Peyer's patch (tissue), 4 donors: ENCODE measurements around the gene KRTAP9-2. TPM values are rescaled to one million over a fixed set of nuclear protein-coding genes. Genes with fewer than 3 reads are reported as not detected.
"Not testable (repeated sequence)": the region's sequence is repeated elsewhere in the genome, so short reads cannot be mapped to it uniquely, and the experiment has no call there.

Experiments
- DNase-seq, 3 donors: peaks; one replicate each; pipeline ENCODE4 v3.0.0-alpha.2; 2017 to 2019
- H3K27ac ChIP-seq, 4 donors: fragments of 200-600 bp; sonication (generic); one replicate each; pipeline ENCODE4 v1.5.1; 2016 to 2019
- H3K27me3 ChIP-seq, 2 donors: fragments of 200-600 bp; sonication (generic); one replicate each; pipeline ENCODE4 v1.5.1; 2019
- H3K36me3 ChIP-seq, 3 donors: fragments of 200-600 bp; sonication (generic); one replicate each; pipeline ENCODE4 v1.5.1; 2016 to 2019
- H3K4me1 ChIP-seq, 4 donors: fragments of 200-600 bp; sonication (generic); one replicate each; pipeline ENCODE4 v1.5.1; 2016 to 2019
- H3K4me3 ChIP-seq, 4 donors: fragments of 200-600 bp; sonication (generic); 1 replicate in 3 of 4; 2 replicates in 1 of 4; pipeline ENCODE4 v1.5.1; 2016 to 2019; ENCODE audit warnings: mild to moderate bottlenecking in 1 of 4
- H3K9me3 ChIP-seq, 4 donors: fragments of 200-600 bp; sonication (generic); one replicate each; pipeline ENCODE4 v1.5.1; 2016 to 2019; ENCODE audit warnings: mild to moderate bottlenecking in 1 of 4
- CTCF ChIP-seq, 6 experiments: fragments of 450-650 bp in 4 of 6; fragments of 200-600 bp in 2 of 6; sonication (generic) in 1 of 6; IDR thresholded peaks; one replicate each; pipeline ENCODE4 v1.5.1; 2017 to 2019; ENCODE audit warnings: antibody characterized with exemption in 6 of 6, mild to moderate bottlenecking in 3 of 6, moderate library complexity in 1 of 6
- POLR2A ChIP-seq, 2 donors: fragments of 450-650 bp; IDR thresholded peaks; one replicate each; pipeline ENCODE4 v1.5.1; 2017; ENCODE audit warnings: antibody characterized with exemption in 2 of 2, mild to moderate bottlenecking in 2 of 2, moderate library complexity in 2 of 2
- total RNA-seq, 4 donors: library from RNA; depleted of rRNA; stranded (reverse); fragments of >200 nt; gene quantifications; one replicate each; pipeline ENCODE4 v1.1.0, GENCODE V29; 2016

KRTAP9-2 gene
- total RNA-seq, 4 donors from 2014 or later = not detected

GRCh38 chr17:41226051-41226450 lies 397 bp upstream of the KRTAP9-2 start:
- no peak for DNase-seq
- H3K4me1 ChIP-seq = no peaks in the 10 kb centered on the region
- no peak overlapping the region for H3K27ac ChIP-seq
- no peak for TF ChIP-seq POLR2A (IDR thresholded peaks at IDR 0.05)
- no peak for TF ChIP-seq CTCF (IDR thresholded peaks at IDR 0.05)
- H3K27me3 ChIP-seq = no peaks in the 10 kb centered on the region
- H3K9me3 ChIP-seq = no peaks in the 10 kb centered on the region
- no peaks in the 10 kb centered on the region for H3K36me3 ChIP-seq
- no peak overlapping the region for H3K4me3 ChIP-seq

DNA sequence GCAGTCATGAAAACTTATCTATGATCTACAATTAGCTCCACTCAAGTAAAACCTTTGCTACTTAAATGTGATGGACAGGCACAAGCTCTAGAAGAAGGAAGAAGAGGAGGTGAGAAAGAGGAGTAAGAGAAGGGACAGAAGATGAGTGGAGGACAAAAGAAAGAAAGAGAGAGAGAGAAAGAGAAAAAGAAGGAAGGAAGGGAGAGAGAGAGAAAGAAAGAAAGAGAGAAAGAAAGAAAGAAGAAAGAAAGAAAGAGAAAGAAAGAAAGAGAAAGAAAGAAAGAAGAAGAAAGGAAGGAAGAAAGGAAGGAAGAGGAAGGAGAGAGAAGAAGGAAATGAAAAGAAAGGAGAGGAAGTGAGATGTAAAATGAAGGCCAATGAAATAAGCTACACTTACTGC lies 3.6 kb downstream of the KRTAP9-2 start:
- no peak for TF ChIP-seq CTCF (IDR thresholded peaks at IDR 0.05)
- no peak for TF ChIP-seq POLR2A (IDR thresholded peaks at IDR 0.05)
- no peak for DNase-seq
- no peaks in the 10 kb centered on the region for H3K4me1 ChIP-seq
- H3K27me3 ChIP-seq = no peaks in the 10 kb centered on the region
- H3K9me3 ChIP-seq = no peaks in the 10 kb centered on the region
- H3K27ac ChIP-seq = no peak overlapping the region
- H3K36me3 ChIP-seq = no peaks in the 10 kb centered on the region
- no peak overlapping the region for H3K4me3 ChIP-seq

- no peak for TF ChIP-seq POLR2A (IDR thresholded peaks at IDR 0.05)
- TF ChIP-seq CTCF (IDR thresholded peaks at IDR 0.05) = no peak
- DNase-seq = no peak
- no peaks in the 10 kb centered on the region for H3K9me3 ChIP-seq
- no peaks in the 10 kb centered on the region for H3K4me1 ChIP-seq
- H3K27ac ChIP-seq = no peak overlapping the region
- H3K4me3 ChIP-seq = no peak overlapping the region
- H3K27me3 ChIP-seq = no peaks in the 10 kb centered on the region
- no peaks in the 10 kb centered on the region for H3K36me3 ChIP-seq
Observed at GRCh38 chr17:41231731-41232130, 5.3 kb downstream of the KRTAP9-2 start.

GRCh38 chr17:41232399-41233105 lies 6.1 kb downstream of the KRTAP9-2 start, which contains the start of gene KRTAP9-3:
KRTAP9-3 (plus strand) TSS chr17:41232449; CDS start chr17:41232502, 53 bp downstream.
- not testable (repeated sequence) for H3K36me3 ChIP-seq, H3K27me3 ChIP-seq, H3K4me3 ChIP-seq, H3K9me3 ChIP-seq, DNase-seq, H3K27ac ChIP-seq, H3K4me1 ChIP-seq

DNA sequence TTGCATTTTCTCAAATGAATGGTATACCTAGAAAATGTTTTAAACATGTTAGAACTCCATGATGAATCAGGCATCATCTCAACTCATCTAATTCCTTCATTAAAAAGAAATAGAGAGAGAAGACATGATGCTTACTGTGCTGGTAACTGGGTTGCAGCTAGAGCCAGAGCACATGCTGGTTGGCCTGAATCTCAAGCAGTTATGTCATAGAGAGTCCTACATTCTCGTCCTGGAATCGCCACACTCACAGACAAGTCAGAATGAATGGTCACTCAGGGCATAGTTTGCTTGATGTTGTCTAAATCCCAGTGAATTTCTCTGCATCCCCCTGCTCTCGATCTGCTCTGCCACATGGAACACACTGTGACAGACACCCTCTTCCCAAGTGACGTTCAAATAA lies 10.7 kb downstream of the KRTAP9-2 start:
- H3K4me3 ChIP-seq, H3K27ac ChIP-seq, H3K27me3 ChIP-seq, H3K9me3 ChIP-seq, H3K4me1 ChIP-seq, DNase-seq, H3K36me3 ChIP-seq: not testable (repeated sequence)

GRCh38 chr17:41237949-41238437 lies 11.5 kb downstream of the KRTAP9-2 start, which contains the start of gene KRTAP9-8:
KRTAP9-8 (plus strand) TSS chr17:41237999; CDS start chr17:41238052, 53 bp downstream.
- H3K4me3 ChIP-seq, H3K27me3 ChIP-seq, H3K36me3 ChIP-seq, DNase-seq, H3K9me3 ChIP-seq, H3K27ac ChIP-seq, H3K4me1 ChIP-seq: not testable (repeated sequence)

DNA sequence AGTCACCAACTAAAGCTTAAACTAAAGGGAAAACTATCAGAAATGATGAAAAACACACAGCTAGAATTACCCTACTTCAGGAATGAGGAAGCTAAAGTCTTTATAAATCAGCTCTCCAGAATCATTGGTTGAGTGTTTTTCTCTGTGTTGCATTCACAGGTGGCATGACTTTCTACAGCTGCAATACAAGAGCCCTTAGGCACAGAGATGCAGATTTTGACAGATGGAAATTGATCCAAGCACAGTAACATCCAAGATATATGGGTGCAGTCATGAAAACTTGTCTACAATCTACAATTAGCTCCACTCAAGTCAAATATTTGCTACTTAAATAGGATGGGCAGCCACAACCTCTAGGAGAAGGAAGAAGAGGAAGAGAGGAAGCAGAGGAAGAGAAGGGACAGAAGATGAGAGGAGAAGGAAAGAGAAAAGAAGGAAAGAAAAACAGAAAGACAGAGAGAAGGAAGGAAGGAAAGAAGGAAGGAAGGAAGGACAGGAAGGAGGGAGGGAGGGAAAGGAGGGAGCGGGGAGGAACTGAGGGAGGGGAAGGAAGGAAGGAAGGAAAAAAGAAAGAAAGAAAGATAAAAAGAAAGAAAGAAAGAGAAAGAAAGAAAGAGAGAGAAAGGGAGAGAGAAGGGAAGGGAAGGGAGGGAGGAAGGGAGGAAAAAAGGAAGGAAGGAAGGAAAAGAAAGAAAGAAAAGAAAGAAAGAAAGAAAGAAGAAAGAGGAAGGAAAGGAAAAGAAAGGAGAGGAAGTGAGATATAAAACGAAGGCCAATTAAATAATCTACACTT lies 20.7 kb downstream of the KRTAP9-2 start:
- H3K36me3 ChIP-seq, H3K27me3 ChIP-seq, H3K4me1 ChIP-seq, DNase-seq, H3K9me3 ChIP-seq, H3K27ac ChIP-seq, H3K4me3 ChIP-seq: not testable (repeated sequence)

DNA sequence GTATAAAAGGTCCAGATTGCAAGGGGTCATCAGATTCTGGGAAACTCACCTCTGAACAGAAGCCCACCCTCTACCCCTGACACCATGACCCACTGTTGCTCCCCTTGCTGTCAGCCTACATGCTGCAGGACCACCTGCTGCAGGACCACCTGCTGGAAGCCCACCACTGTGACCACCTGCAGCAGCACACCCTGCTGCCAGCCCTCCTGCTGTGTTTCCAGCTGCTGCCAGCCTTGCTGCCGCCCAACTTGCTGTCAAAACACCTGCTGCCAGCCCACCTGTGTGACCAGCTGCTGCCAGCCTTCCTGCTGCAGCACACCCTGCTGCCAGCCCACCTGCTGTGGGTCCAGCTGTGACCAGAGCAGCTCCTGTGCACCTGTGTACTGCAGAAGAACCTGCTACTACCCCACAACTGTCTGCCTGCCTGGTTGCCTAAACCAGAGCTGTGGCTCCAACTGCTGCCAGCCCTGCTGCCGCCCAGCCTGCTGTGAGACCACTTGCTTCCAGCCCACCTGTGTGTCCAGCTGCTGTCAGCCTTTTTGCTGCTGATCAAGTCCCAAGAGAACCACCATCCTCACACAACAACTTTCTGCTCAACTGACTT lies 23.3 kb downstream of the KRTAP9-2 start, which contains the start of gene KRTAP9-4:
KRTAP9-4 (plus strand) TSS at position 51 of the 604 bp plus-strand sequence; CDS start at position 85, 34 bp downstream.
- not testable (repeated sequence) for DNase-seq, H3K27me3 ChIP-seq, H3K9me3 ChIP-seq, H3K36me3 ChIP-seq, H3K4me3 ChIP-seq, H3K4me1 ChIP-seq, H3K27ac ChIP-seq
